Skeletal muscle tissue (tissue), 4 donors: ENCODE measurements around the gene ABCC12. TPM values are rescaled to one million over a fixed set of nuclear protein-coding genes. Genes with fewer than 3 reads are reported as not detected.

Experiments used
- H3K27ac ChIP-seq: one replicate; pipeline ENCODE4 v1.7.0; 2013; ENCODE audit warnings: mild to moderate bottlenecking, low read depth, low read length, inconsistent platforms
- H3K27me3 ChIP-seq, 3 donors: one replicate each; pipeline ENCODE4 v1.7.0; 2013; ENCODE audit warnings: low read length in 3 of 3; ENCODE audit not compliant: control insufficient read depth in 3 of 3, insufficient read depth in 3 of 3
- H3K36me3 ChIP-seq, 3 donors: one replicate each; pipeline ENCODE4 v1.7.0; 2013; ENCODE audit warnings: low read length in 3 of 3; ENCODE audit not compliant: control insufficient read depth in 3 of 3, insufficient read depth in 3 of 3
- H3K4me1 ChIP-seq, 3 donors: one replicate each; pipeline ENCODE4 v1.7.0; 2013; ENCODE audit warnings: low read length in 3 of 3, mild to moderate bottlenecking in 3 of 3; ENCODE audit not compliant: control insufficient read depth in 3 of 3, insufficient read depth in 3 of 3
- H3K4me3 ChIP-seq, 3 donors: one replicate each; pipeline ENCODE4 v1.7.0; 2013; ENCODE audit warnings: low read length in 3 of 3
- H3K9ac ChIP-seq, 3 donors: one replicate each; pipeline ENCODE4 v1.7.0; 2013; ENCODE audit warnings: low read length in 3 of 3, mild to moderate bottlenecking in 3 of 3, moderate library complexity in 2 of 3, low read depth in 1 of 3
- H3K9me3 ChIP-seq, 3 donors: one replicate each; pipeline ENCODE4 v1.7.0; 2013; ENCODE audit warnings: low read length in 3 of 3; ENCODE audit not compliant: control insufficient read depth in 3 of 3
- total RNA-seq: library from RNA; depleted of rRNA; stranded (reverse); fragments of >200 nt; gene quantifications from one replicate; pipeline ENCODE4 v1.2.3, GENCODE V29; 2014
- donor health status: Osteomylitis.

Gene ABCC12
- not detected for total RNA-seq

DNA sequence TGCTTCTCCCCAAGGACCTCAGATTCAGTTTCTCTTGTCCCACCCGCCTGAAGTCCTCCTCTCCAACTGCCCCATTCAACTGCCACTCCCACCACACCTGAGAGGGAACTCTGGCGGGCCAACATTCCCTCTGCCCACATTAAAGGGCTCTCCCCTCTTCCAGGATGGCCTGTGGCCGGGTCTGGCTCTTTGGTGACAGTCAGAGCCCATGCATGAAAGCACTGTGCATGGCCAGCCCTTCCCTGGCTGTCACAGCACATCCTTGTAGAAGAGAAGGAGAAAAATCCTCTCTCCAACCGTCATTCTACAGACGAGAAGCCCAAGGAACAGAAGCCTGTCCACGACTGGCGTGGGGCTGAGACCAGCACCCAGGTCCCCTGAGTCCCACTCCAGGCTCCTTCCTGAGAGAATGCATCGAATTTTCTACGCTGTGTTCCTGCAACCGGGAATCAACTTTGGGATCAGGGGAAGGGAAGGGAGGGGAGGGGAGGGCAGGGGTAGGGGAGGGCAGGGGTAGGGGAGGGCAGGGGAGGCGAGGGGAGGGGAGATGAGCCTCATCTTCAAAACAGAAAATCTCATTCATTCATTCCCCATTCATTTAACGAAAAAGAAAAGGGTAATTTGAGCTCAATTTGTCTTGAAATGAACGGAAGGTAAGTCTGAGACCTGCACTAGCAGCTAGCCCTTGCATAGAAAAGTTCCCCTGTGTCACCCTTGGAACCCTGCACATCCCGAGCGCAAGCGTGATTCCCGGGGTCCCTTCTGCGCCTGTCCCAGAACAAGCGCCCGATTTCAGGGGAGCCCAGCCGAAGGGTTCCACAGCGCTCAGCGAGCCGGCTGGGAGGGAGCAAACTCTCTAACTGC lies at the start of gene ABCC12:
TSS of gene ABCC12 (minus strand) at position 68 of the 864 bp plus-strand sequence. CDS start 9,569 bp downstream, outside the sequence.
- Histone ChIP-seq H3K27me3 (no peaks in the 10 kb centered on the region), H3K4me1 (peaks cover 6 to 15% (median 7%) of the 10 kb centered on the region in 3 donors), H3K4me3 (peak within 1 kb of the TSS in 2 of 3 donors; percentile 31 to 41), H3K9ac (peak within 1 kb of the TSS in 1 of 3 donors; percentile 33), H3K36me3 (no peaks in the 10 kb centered on the region), H3K9me3 (no peaks in the 10 kb centered on the region), H3K27ac (no peak within 1 kb of the TSS)

DNA sequence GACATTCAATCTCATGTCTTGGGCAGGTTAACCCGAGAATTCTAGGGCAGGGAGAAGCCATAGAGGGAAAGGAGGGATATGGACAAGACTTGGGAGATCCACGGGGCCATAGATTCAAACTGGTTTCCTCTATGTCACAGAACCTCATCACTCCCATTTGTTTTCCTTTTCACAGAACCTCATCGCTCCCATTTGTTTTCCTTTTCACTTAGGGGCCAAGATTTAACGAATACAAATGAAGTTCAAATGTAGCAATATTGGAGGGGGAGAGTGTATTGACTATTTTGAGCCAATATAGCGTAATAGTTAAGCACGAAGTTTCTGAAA lies 49.0 kb upstream of the ABCC12 start:
- H3K4me3 ChIP-seq: no peak overlapping the region
- no peak overlapping the region for H3K9ac ChIP-seq
- no peaks in the 10 kb centered on the region for H3K36me3 ChIP-seq
- no peak overlapping the region for H3K27ac ChIP-seq
- H3K27me3 ChIP-seq: peaks cover 3 to 21% (median 8%) of the 10 kb centered on the region in 3 donors
- no peaks in the 10 kb centered on the region for H3K9me3 ChIP-seq
- no peaks in the 10 kb centered on the region for H3K4me1 ChIP-seq

DNA sequence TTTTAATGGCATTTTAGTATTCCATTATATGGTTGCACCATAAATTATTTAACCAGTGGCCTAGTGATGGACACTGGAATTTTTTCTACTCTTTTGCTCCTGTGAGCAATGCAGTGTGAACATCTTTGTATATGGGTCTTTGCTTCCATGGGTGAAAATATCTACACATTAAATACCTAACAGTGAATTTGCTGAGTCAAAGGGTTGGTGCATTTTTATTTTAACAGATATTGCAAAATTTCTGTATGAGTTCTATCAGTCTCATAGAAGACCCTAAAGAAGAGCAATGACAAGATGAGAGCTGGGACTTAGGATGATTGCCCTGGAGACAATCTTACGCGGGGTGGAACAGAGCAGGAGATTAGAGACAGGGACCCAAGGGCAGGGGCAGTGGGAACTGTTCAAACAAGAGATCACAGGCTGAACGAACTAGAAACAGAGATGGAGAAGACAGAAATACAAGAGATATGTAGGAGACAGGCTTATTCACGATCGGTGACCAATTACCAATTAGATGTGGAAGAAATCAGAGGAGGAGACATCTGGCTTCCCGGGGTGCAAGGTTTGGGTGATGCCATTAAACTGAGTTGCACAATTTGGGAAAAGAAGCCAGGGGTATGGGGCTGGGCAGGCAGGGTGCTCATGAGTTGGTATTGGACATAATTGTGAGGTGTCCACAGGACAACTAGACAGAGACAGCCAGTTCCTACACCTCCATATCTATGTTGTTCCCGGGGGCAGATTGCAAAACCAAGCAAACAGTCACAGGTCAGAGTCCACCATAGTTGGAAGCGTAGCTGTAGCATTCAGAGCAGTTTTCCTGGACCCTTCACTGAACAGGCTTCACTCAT lies 48.4 kb upstream of the ABCC12 start:
- Histone ChIP-seq H3K36me3 (no peaks in the 10 kb centered on the region), H3K4me3 (no peak overlapping the region), H3K9me3 (no peaks in the 10 kb centered on the region), H3K4me1 (no peaks in the 10 kb centered on the region), H3K9ac (no peak overlapping the region), H3K27ac (no peak overlapping the region), H3K27me3 (peaks cover 3 to 21% (median 8%) of the 10 kb centered on the region in 3 donors)

DNA sequence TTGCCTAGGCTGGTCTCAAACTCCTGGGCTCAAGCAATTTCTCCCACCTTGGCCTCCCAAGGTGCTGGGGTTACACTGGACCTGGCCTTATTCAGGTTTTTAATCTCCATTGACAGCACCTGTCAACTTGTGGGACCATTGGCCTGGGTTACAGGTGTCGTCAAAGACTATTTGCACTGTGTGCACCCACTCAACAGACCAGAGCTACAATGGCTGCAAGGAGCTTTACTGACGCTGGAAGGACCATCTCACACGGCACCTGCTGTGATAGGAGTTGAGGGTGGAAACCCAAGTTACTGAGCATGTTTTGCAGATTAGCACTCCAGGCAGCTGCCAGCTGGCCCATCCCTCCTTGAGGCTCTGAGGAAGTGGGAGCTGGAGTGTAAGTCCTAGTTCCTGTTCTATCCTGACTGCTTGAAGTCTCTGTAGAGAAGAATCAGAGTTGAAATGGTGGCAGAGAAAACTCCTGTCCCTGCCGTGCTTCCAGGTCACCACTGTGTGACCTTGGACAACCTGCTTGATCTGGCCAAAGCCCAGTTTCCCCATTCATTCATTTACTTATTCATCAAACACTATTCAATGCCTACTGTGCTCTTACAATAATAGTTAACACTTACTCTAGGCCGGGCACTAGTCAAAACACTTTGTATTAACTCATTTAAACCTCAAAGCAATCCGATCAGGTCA lies 45.9 kb upstream of the ABCC12 start:
- Histone ChIP-seq H3K4me3 (no peak overlapping the region), H3K36me3 (no peaks in the 10 kb centered on the region), H3K9ac (no peak overlapping the region), H3K27ac (no peak overlapping the region), H3K27me3 (peaks cover 0 to 13% (median 4%) of the 10 kb centered on the region in 3 donors), H3K4me1 (no peaks in the 10 kb centered on the region), H3K9me3 (no peaks in the 10 kb centered on the region)

DNA sequence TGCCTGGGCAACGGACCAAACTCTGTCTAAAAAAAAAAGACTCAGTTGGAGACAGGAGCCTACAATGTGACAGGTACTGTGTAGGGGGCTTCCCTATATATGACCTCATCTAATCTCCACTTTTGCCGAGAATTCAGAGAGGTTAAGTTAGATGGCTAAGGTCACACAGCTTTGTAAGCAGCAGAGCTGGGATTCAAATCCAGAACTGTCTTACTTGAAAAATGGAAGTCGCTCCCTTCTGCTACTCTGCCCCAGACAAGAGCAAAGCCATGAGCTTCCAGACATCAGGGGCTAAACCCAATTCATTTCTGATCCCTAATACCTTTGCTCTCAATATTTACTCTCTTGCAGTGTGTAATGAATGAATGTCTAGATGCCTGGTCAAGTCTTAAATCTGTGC lies 41.5 kb upstream of the ABCC12 start:
- H3K9me3 ChIP-seq: no peaks in the 10 kb centered on the region
- no peaks in the 10 kb centered on the region for H3K4me1 ChIP-seq
- H3K27me3 ChIP-seq: peaks cover 0 to 7% (median 2%) of the 10 kb centered on the region in 3 donors
- no peaks in the 10 kb centered on the region for H3K36me3 ChIP-seq
- no peak overlapping the region for H3K27ac ChIP-seq
- no peak overlapping the region for H3K9ac ChIP-seq
- no peak overlapping the region for H3K4me3 ChIP-seq

DNA sequence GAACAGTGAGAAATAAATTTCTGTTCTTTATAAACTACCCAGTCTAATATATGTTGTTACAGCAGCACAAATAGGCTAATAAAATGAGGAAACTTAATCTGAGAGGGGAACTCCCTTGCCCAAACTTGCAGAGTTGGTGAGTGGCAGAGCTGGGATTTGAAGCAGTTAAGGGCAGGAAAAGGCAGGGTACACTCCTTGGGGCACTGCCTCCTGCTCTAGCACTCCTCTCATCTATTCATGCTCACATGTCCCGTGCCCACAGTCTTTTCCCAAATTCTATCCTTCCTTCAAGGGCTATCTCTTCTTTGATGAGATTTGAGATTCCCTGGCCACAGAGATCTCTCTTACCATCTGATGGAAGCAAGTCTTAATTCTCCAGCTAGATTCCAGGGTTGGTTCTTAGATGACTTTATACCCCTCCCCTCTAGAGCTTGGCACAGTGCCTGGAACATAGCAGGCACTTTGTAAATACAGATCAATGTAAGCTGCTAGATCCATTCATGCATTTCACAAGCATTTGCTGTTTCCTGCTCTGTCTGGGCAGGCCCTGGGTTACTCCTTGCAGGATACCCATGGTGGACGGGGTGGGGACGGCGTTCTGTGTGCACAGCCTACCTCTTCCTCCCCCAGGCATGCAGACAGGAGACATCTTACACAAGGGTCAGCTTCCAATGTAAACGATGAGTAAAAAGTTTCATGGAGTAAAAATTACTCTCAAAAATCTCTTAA lies 39.2 kb upstream of the ABCC12 start:
- Histone ChIP-seq H3K9me3 (no peaks in the 10 kb centered on the region), H3K4me1 (no peaks in the 10 kb centered on the region), H3K4me3 (no peak overlapping the region), H3K36me3 (no peaks in the 10 kb centered on the region), H3K9ac (no peak overlapping the region), H3K27ac (no peak overlapping the region), H3K27me3 (peaks cover 0 to 2% (median 2%) of the 10 kb centered on the region in 3 donors)

DNA sequence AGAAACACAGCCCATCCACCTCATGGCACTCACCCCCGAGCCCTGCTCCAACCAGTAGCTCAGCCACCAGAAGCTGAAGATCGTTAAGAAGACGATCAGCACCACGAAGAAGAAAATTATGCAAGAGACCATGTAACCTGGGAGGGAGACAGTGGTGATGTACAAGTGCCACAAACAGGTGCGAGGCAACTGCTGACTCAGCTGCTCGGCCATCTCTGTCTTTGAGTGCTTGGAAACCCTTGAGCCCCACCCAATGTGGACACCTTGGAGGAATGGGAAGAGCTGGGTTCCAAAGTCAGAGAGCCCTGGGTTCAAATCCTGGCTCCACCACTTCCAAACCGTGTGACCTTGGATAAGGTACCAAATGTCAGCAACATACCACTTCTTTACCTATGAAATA lies 38.1 kb upstream of the ABCC12 start:
- peaks cover 0 to 2% (median 2%) of the 10 kb centered on the region in 3 donors for H3K27me3 ChIP-seq
- no peaks in the 10 kb centered on the region for H3K36me3 ChIP-seq
- H3K9ac ChIP-seq: no peak overlapping the region
- no peaks in the 10 kb centered on the region for H3K4me1 ChIP-seq
- H3K9me3 ChIP-seq: no peaks in the 10 kb centered on the region
- no peak overlapping the region for H3K4me3 ChIP-seq
- H3K27ac ChIP-seq: no peak overlapping the region

DNA sequence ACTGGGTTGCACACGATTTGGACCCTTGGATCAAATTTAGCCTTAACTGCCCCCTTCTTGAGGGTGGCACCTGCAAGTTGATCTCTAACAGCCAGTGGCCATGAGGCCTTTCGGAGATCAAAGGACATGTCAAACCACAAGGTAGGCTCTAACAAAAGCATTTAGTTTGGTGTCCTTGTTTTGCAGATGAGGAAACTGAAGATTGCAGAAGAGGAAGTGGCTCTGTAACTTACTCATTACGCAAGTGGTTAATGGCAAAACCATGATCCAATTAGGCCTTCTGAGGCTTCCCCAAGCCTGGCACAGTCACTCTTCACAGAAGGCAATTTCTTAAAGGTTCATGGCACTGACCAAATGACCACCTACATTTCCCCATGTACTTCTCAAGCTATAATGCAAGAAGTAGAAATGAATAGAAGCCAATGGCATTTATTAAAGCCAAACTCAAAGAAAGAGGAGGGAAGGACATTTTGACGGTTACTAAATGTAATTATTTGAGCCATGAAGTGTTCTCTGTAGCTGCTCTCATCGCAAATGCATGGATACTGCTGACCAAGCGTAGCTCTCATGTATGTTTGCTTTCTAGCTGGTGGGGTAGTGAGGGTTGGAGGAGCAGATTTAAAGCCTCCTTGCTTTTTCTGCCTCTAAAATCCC lies 32.8 kb upstream of the ABCC12 start:
- H3K36me3 ChIP-seq: no peaks in the 10 kb centered on the region
- H3K27ac ChIP-seq: no peak overlapping the region
- H3K27me3 ChIP-seq: no peaks in the 10 kb centered on the region
- no peaks in the 10 kb centered on the region for H3K9me3 ChIP-seq
- no peak overlapping the region for H3K9ac ChIP-seq
- H3K4me3 ChIP-seq: no peak overlapping the region
- H3K4me1 ChIP-seq: no peaks in the 10 kb centered on the region

DNA sequence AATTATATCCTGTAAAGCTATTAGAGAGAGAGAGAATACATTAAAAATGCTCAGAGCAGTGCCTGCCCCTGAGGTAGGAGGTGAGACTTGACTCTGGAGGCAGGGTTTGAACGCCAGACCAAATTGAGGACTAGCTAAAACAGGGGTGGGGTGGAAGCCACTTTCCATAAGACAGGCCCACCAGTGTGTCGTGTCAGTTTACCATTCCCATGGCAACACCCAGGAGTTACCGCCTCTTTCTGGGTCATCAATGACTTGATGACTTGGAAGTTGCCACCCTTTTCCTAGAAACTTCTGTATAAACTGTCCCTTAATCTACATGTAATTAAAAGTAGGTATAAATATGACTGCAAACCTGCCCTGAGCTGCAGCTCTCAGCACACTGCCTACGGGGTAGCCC lies 32.0 kb upstream of the ABCC12 start:
- Histone ChIP-seq H3K27me3 (no peaks in the 10 kb centered on the region), H3K27ac (no peak overlapping the region), H3K36me3 (no peaks in the 10 kb centered on the region), H3K4me1 (no peaks in the 10 kb centered on the region), H3K4me3 (no peak overlapping the region), H3K9me3 (no peaks in the 10 kb centered on the region), H3K9ac (no peak overlapping the region)
